H1 (cell line): ENCODE data around the gene BTRC.

ENCODE experiments used
- BRCA1 ChIP-seq: IDR thresholded peaks from 2 replicates; pipeline ENCODE4 v1.6.1; 2012; ENCODE audit warnings: low read depth, low read length, improper control_type of control experiment
- GABPA ChIP-seq: IDR thresholded peaks from 2 replicates; pipeline ENCODE4 v1.6.1; 2011; ENCODE audit warnings: mild to moderate bottlenecking, low read length, moderate library complexity, borderline replicate concordance; ENCODE audit not compliant: insufficient read depth
- HDAC6 ChIP-seq: IDR thresholded peaks from one replicate; pipeline ENCODE4 v1.7.1; 2012; ENCODE audit warnings: low read depth, mild to moderate bottlenecking, inconsistent platforms, low read length, moderate library complexity
- JUND ChIP-seq: IDR thresholded peaks from 2 replicates; pipeline ENCODE4 v1.6.1; 2011; ENCODE audit warnings: mild to moderate bottlenecking, improper control_type of control experiment, low read length
- PHF8 ChIP-seq: fragments of 200-600 bp; sonication (generic); conservative IDR thresholded peaks from 2 replicates; pipeline ENCODE4 v1.7.1; 2012; ENCODE audit warnings: low read depth, mild to moderate bottlenecking, inconsistent platforms, low read length, moderate library complexity
- POLR2A ChIP-seq, 2 experiments: IDR thresholded peaks; 1 replicate in 1 of 2; 2 replicates in 1 of 2; pipeline ENCODE4 v1.6.1; 2011; ENCODE audit warnings: low read depth in 2 of 2, low read length in 2 of 2, mild to moderate bottlenecking in 2 of 2; ENCODE audit errors: control extremely low read depth in 1 of 2
- POLR2AphosphoS5 ChIP-seq: IDR thresholded peaks from 2 replicates; pipeline ENCODE4 v1.6.1; 2011; ENCODE audit warnings: low read depth, low read length
- RXRA ChIP-seq: IDR thresholded peaks from 2 replicates; pipeline ENCODE4 v1.6.1; 2011; ENCODE audit warnings: low read depth, mild to moderate bottlenecking, low read length, moderate library complexity; ENCODE audit not compliant: insufficient read depth
- SP2 ChIP-seq: IDR thresholded peaks from 2 replicates; pipeline ENCODE4 v1.6.1; 2012; ENCODE audit warnings: mild to moderate bottlenecking, low read length, inconsistent platforms
- TF ChIP-seq, protein P1 (sequence below), 3 experiments: IDR thresholded peaks; 1 replicate in 2 of 3; 2 replicates in 1 of 3; pipeline versions ENCODE4 v1.5.1 to v1.6.1; 2011; ENCODE audit warnings: low read length in 3 of 3, mild to moderate bottlenecking in 3 of 3, inconsistent platforms in 2 of 3, low read depth in 1 of 3, moderate library complexity in 1 of 3; ENCODE audit not compliant: insufficient read depth in 1 of 3; ENCODE audit errors: control extremely low read depth in 1 of 3

DNA sequence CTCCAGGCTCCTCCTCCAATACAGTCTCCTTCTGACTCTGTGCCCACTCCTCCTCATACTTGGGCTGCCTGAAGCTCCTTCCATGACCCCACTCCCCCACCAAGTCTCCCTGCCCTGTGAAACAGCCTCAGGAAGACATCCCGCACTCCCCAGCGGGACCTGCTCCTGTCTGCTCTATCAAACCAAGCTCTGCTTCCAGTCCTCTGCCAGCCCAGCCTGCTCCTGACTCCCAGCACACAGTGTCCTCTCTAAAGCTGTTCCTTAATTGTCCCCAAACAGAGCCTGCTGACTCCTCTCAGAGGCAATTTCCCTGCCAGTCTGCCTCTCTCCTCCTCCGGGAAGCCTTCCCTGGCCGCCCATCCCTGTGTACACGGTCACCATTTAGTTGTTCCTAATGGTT, 224.2 kb downstream of the BTRC start:
- TF ChIP-seq POLR2A (IDR thresholded peaks at IDR 0.05; ENCODE audit: control extremely low read depth in 1 of 2, low read depth in 2 of 2, low read length in 2 of 2) (0 out of 3 replicates have a peak, but pooled peaks of 1 of the 2 experiments have one; percentile 23), POLR2AphosphoS5 (no peak), JUND (no peak), HDAC6 (no peak), BRCA1 (no peak), RXRA (no peak), SP2 (no peak), GABPA (no peak), PHF8 (no peak)
- TF ChIP-seq, protein P1, sequence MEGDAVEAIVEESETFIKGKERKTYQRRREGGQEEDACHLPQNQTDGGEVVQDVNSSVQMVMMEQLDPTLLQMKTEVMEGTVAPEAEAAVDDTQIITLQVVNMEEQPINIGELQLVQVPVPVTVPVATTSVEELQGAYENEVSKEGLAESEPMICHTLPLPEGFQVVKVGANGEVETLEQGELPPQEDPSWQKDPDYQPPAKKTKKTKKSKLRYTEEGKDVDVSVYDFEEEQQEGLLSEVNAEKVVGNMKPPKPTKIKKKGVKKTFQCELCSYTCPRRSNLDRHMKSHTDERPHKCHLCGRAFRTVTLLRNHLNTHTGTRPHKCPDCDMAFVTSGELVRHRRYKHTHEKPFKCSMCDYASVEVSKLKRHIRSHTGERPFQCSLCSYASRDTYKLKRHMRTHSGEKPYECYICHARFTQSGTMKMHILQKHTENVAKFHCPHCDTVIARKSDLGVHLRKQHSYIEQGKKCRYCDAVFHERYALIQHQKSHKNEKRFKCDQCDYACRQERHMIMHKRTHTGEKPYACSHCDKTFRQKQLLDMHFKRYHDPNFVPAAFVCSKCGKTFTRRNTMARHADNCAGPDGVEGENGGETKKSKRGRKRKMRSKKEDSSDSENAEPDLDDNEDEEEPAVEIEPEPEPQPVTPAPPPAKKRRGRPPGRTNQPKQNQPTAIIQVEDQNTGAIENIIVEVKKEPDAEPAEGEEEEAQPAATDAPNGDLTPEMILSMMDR (IDR thresholded peaks at IDR 0.05; ENCODE audit: control extremely low read depth in 1 of 3, insufficient read depth in 1 of 3, low read depth in 1 of 3, low read length in 3 of 3): no peak
